Activated naive CD4-positive, alpha-beta T cell (primary cell): ENCODE measurements around the gene UNC5CL.

Experiments
- DNase-seq, 4 experiments: peaks; one replicate each; lab custom pipeline; 2025; lab: John Stamatoyannopoulos, UW

UNC5CL gene

GRCh38 chr6:41002168-41002567 is 36.9 kb downstream of the UNC5CL start:
- DNase-seq, result no peak

GRCh38 chr6:41000248-41000647 is 38.8 kb downstream of the UNC5CL start:
- no peak for DNase-seq

- no peak for DNase-seq
Observed at GRCh38 chr6:40999569-40999968, 39.5 kb downstream of the UNC5CL start.

- no peak for DNase-seq
Observed at GRCh38 chr6:40998661-40999060, 40.4 kb downstream of the UNC5CL start.

- DNase-seq, result no peak
Observed at GRCh38 chr6:40997234-40997957, 41.6 kb downstream of the UNC5CL start.

GRCh38 chr6:40996591-40997233 is 42.3 kb downstream of the UNC5CL start:
- DNase-seq, result no peak

- DNase-seq, result no peak
Observed at GRCh38 chr6:40992746-40993145, 46.3 kb downstream of the UNC5CL start.

GRCh38 chr6:40990301-40990700 is 48.7 kb downstream of the UNC5CL start:
- no peak for DNase-seq

GRCh38 chr6:40989204-40990169 is 49.5 kb downstream of the UNC5CL start:
- DNase-seq, result no peak

- DNase-seq, result no peak
Observed at GRCh38 chr6:40988634-40989033, 50.4 kb downstream of the UNC5CL start.

- DNase-seq, result no peak
Observed at GRCh38 chr6:40986921-40987819, 51.9 kb downstream of the UNC5CL start.

GRCh38 chr6:40986364-40986763 is 52.7 kb downstream of the UNC5CL start:
- no peak for DNase-seq

GRCh38 chr6:40983752-40984151 is 55.3 kb downstream of the UNC5CL start:
- no peak for DNase-seq

GRCh38 chr6:40982917-40983316 is 56.1 kb downstream of the UNC5CL start:
- no peak for DNase-seq

- DNase-seq, result no peak
Observed at GRCh38 chr6:40978687-40979289, 60.2 kb downstream of the UNC5CL start.

GRCh38 chr6:40977695-40978094 is 61.3 kb downstream of the UNC5CL start:
- DNase-seq, result no peak

- no peak for DNase-seq
Observed at GRCh38 chr6:40977085-40977484, 61.9 kb downstream of the UNC5CL start.
